SK-N-MC (cell line): ENCODE results near the gene MANEAL.
"Not testable (repeated sequence)": the region's sequence is repeated elsewhere in the genome, so short reads cannot be mapped to it uniquely, and the experiment has no call there.

ENCODE experiments used
- DNase-seq: peaks from one replicate; pipeline ENCODE4 v3.0.0-alpha.2; 2011; ENCODE audit warnings: low read depth, low spot score
- H3K27ac ChIP-seq: fragments of 200-600 bp; sonication (generic); 2 replicates; pipeline ENCODE4 v1.5.1; 2016; ENCODE audit warnings: mixed run types
- H3K36me3 ChIP-seq: fragments of 200-600 bp; sonication (generic); 2 replicates; pipeline ENCODE4 v1.6.1; 2017; ENCODE audit warnings: antibody characterized with exemption, low read length, mixed read lengths; ENCODE audit not compliant: insufficient read depth
- H3K4me3 ChIP-seq: fragments of 200-600 bp; sonication (generic); 2 replicates; pipeline ENCODE4 v1.5.1; 2016
- H3K9ac ChIP-seq: fragments of 200-600 bp; sonication (generic); 2 replicates; pipeline ENCODE4 v1.8.0; 2017; ENCODE audit warnings: mixed run types, mixed read lengths; ENCODE audit not compliant: insufficient read length
- H3K9me3 ChIP-seq: fragments of 200-600 bp; sonication (generic); 2 replicates; pipeline ENCODE4 v1.6.1; 2017; ENCODE audit warnings: low read depth, mild to moderate bottlenecking, antibody characterized with exemption, low read length, moderate library complexity, mixed read lengths
- EZH2 ChIP-seq: fragments of 200-600 bp; sonication (generic); IDR thresholded peaks from one replicate; pipeline ENCODE4 v1.6.1; 2017; ENCODE audit warnings: antibody characterized with exemption
- FOXP2 ChIP-seq: optimal IDR thresholded peaks from 2 replicates; pipeline ENCODE3; 2011; ENCODE audit warnings: mild to moderate bottlenecking, moderate library complexity; ENCODE audit not compliant: insufficient read depth; ENCODE audit errors: extremely low read length, control extremely low read depth
- POLR2AphosphoS5 ChIP-seq: IDR thresholded peaks from 2 replicates; pipeline ENCODE4 v1.6.1; 2012; ENCODE audit warnings: mild to moderate bottlenecking, low read depth, low read length, borderline replicate concordance

The MANEAL gene

DNA sequence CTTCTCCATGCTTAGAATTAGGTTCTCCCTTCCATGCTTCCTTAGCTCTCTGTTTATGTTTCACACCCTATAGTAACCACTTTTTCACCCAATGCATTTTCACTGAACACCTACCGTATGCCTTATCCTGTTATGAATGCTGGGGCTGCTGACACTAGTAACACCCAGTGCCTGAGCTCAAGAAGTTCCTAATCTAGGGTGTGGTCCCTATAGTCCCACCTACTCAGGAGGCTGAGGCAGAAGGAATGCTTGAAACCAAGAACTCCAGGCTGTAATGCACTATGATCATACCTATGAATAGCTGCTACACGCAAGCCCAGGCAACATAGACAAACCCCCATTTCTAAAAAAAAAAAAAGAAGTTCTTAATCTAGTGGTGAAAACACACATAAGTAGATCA, 34.2 kb upstream of the MANEAL start:
- TF ChIP-seq FOXP2 (no peak), EZH2 (no peak), POLR2AphosphoS5 (no peak)
- no peak overlapping the region for H3K27ac ChIP-seq
- H3K9ac ChIP-seq = no peak overlapping the region
- no peak overlapping the region for H3K4me3 ChIP-seq
- H3K9me3 ChIP-seq = no peaks in the 10 kb centered on the region
- H3K36me3 ChIP-seq = no peaks in the 10 kb centered on the region
- no peak for DNase-seq

DNA sequence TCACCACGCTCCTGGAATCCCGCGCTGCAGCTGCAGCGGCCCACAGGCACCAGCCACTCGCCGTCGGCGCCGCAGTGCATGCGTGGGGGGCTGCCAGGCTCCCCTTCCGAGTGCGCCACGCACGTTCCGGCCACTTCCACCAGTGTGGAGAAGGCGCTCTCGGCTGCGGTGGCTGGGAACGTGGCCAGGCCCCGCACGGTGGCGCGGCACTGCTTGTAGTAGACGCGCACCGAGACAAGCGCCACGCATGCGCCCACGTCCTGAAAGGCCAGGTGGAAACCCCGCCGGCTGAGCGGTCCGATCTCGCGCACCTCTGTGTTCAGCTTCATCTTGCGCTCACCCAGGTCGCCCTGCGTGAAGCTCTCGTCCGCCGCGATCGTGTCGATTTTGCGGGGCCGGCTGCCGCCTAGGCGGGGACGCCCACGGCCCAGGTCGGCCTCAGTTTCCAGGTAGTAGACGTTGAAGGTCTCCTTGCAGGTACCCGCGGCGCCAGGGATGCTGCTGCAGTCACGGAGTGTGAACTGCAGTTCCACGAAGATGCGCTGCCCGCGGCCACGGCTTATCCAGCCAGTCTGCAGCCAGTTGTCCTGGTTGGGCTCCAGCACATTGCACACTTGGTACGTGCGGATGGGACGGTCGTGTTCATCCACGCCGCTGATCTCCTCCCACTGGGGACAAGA, 32.1 kb upstream of the MANEAL start:
- Histone ChIP-seq H3K9ac (no peak overlapping the region), H3K27ac (no peak overlapping the region), H3K4me3 (no peak overlapping the region), H3K9me3 (no peaks in the 10 kb centered on the region), H3K36me3 (no peaks in the 10 kb centered on the region)
- TF ChIP-seq POLR2AphosphoS5 = no peak
- TF ChIP-seq FOXP2 = no peak
- no peak for TF ChIP-seq EZH2
- DNase-seq = no peak

DNA sequence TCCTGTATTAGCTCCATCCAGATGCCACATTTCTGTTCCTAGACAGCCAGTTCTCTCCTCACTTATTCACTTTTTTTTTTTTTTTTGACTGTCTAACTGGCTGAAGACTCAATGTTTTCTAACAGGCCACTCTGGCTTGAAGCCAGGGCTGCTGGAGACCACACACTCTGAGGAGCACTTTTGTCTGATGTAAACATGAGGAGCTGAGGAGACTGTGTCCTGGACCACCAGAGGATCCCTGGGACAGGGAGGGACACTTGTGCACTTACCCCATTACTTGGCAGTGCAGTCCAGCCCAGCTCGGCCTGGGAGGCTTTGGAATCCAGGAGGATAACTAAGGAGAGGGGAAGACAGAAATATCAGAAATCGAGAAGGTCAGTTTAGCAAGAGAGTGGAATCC, 31.1 kb upstream of the MANEAL start:
- Histone ChIP-seq H3K36me3 (no peaks in the 10 kb centered on the region), H3K27ac (no peak overlapping the region), H3K4me3 (no peak overlapping the region), H3K9me3 (no peaks in the 10 kb centered on the region), H3K9ac (no peak overlapping the region)
- TF ChIP-seq FOXP2 = no peak
- no peak for DNase-seq

DNA sequence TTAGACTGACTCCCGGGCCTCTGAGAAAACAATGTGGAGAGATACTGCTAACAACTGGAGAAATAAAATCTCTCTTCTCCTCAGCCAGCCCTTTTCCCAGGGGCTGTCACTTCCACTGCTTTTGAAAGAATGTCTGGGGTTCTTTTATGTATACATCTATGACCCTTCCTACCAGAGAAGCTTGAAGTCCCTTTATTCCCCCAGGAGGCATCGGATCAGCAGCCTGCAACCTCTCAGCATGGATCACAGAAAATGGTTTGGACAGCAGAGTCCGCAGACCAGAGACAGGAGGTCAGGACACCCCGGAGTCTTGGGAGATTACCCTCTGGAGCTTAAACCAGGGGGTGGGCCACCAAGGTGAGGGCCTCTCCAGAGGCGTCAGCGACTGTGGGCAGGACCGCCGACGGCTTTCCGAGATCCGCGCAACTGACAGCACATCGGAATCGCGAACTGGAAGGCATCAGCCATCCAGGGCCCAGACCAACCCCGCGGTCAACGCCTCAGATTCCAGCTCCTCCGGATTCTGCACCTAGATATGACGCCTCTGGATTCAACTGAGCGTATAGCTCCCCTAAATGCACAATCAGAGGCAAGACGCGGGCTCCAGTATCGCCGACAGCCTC, 29.7 kb upstream of the MANEAL start:
- Histone ChIP-seq H3K9ac (no peak overlapping the region), H3K9me3 (no peaks in the 10 kb centered on the region), H3K36me3 (no peaks in the 10 kb centered on the region), H3K27ac (no peak overlapping the region), H3K4me3 (no peak overlapping the region)
- no peak for DNase-seq
- TF ChIP-seq EZH2 (no peak), FOXP2 (no peak), POLR2AphosphoS5 (no peak)

DNA sequence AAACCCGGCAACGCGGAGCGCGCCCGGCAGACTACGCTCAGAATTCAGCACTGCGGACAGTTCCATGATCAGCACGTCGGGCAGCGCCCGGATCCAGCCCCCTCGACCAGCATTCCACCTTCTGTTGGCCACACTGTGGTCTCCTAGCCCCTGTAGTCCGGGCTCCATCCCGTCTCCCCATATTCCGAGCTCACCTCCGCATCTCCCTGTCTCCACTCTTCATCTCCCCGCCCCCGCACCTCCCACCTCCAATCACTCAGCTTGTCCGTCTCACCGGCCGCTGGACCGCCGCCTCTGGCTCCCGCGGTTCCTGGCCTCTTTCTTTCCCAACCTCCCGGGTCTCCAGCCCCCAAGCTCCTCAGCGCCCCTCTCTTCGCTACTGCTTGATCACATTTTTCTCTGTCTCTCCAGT, 29.2 kb upstream of the MANEAL start:
- Histone ChIP-seq H3K27ac (no peak overlapping the region), H3K9ac (no peak overlapping the region), H3K9me3 (no peaks in the 10 kb centered on the region), H3K4me3 (no peak overlapping the region), H3K36me3 (no peaks in the 10 kb centered on the region)
- DNase-seq = no peak
- TF ChIP-seq POLR2AphosphoS5 = no peak
- TF ChIP-seq EZH2 = no peak
- TF ChIP-seq FOXP2 = no peak

DNA sequence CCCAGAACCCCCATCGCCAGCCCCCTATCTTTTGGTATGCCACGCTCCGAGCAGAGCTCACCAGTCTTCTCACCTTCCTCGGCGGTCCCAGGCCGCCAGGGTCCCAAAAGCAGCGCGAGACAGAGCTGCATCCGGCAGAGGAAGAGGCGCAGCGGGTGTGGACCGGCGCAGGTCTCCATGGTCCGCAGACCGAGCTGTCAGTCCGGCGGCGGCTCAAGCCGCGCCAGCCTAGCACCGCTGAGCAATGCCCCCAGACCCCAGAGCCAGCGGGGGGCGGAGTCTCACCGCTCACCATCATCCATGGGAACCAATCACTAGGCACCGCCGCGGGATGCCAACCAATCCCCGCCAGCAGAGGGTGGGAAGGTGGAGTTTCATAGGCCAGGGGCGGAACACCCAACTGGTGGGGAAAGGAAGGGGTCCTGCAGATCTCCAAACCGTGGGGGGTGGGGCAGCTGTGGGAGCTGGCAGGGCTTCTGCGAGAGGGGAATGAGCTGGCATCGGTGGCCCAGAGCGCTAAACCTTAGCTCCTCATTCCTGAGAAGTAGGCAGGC, 28.7 kb upstream of the MANEAL start, which contains the start of gene EPHA10:
Gene EPHA10, minus strand, starts transcription at position 233 of the 554 bp plus-strand sequence. Its CDS starts 54 bp downstream, at position 179.
- no peak within 1 kb of the TSS for H3K9ac ChIP-seq
- no peak for TF ChIP-seq POLR2AphosphoS5
- no peak for TF ChIP-seq FOXP2
- TF ChIP-seq EZH2 = no peak
- DNase-seq = no peak

DNA sequence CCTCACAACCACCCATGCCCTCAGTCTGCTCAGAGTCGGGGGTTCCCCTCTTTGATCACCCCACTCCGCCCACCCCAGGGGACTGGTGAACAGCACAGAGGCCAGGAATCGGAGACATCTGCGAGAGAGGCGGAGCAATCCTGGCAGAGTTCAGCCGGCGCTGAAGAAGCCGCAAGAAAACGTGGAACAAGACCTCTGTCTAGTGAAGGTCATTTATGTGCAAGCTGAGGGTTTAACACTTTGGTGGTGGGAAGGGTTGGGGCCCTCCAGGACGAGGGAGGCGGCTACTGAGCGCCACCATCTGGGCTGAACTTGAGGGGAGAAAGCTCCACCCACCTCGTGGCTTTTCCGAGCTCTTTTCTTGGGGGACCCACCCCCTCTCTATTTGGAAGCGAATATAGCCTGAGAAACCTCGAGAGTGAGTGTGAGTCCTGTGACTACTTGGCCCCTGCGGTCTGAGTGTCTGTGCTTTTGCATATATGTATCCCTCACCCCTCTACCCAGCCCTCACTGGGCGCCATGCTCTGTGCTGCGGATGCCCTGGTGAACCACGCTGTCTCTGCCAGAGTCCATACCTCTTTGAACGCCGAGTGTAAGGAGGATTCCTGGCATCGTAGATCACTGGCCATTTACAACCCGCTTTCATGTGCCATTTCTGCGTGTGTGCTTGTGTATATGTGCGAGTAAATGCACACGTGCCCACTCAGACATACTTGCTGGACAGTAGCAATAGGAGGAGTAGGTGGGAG, 27.6 kb upstream of the MANEAL start:
- no peak for TF ChIP-seq FOXP2
- TF ChIP-seq POLR2AphosphoS5 = no peak
- no peak for TF ChIP-seq EZH2
- DNase-seq = no peak
- no peaks in the 10 kb centered on the region for H3K36me3 ChIP-seq
- H3K9me3 ChIP-seq = no peaks in the 10 kb centered on the region
- no peak overlapping the region for H3K4me3 ChIP-seq
- H3K27ac ChIP-seq = no peak overlapping the region
- H3K9ac ChIP-seq = no peak overlapping the region

More for the DNA sequence above, 28.7 kb upstream of the MANEAL start, which contains the start of gene EPHA10:
- no peak within 1 kb of the TSS for H3K27ac ChIP-seq
- H3K4me3 ChIP-seq = no peak within 1 kb of the TSS
- H3K36me3 ChIP-seq = no peaks in the 10 kb centered on the region
- no peaks in the 10 kb centered on the region for H3K9me3 ChIP-seq

DNA sequence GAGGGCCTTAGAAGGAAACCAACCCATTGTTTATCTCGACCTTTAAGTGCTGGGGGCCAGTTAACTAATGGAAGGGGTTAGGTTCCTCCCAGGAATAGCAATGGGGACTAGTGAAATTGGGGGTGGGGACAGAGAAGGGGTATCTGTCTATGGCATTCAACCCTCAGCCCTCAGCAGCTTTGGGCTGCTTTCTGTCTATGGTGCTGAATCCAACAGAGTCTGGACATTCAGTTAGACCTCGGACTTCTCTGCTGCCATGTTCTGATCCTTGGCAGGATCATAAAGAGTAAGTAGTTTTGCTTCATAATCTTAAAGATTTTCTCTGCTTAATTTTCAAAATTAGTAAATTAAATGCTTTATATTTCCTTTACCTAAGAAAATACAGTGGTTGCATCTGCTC, 26.2 kb upstream of the MANEAL start:
- Histone ChIP-seq H3K36me3 (no peaks in the 10 kb centered on the region), H3K9me3 (no peaks in the 10 kb centered on the region), H3K9ac (no peak overlapping the region), H3K27ac (no peak overlapping the region), H3K4me3 (no peak overlapping the region)
- no peak for DNase-seq
- no peak for TF ChIP-seq EZH2

DNA sequence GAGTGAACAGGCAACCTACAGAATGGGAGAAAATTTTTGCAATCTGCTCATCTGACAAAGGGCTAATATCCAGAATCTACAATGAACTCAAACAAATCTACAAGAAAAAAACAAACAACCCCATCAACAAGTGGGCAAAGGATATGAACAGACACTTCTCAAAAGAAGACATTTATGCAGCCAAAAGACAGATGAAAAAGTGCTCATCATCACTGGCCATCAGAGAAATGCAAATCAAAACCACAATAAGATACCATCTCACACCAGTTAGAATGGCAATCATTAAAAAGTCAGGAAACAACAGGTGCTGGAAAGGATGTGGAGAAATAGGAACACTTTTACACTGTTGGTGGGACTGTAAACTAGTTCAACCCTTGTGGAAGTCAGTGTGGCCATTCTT, 22.2 kb upstream of the MANEAL start:
- not testable (repeated sequence) for H3K9me3 ChIP-seq, DNase-seq, H3K27ac ChIP-seq, H3K36me3 ChIP-seq, H3K9ac ChIP-seq, H3K4me3 ChIP-seq
